AG09309 (cell line): ENCODE measurements around the gene PLLP.

ENCODE experiments used
- DNase-seq: peaks from one replicate; pipeline ENCODE4 v3.0.0-alpha.2; 2010; ENCODE audit warnings: low read depth
- H3K4me3 ChIP-seq: 2 replicates; pipeline ENCODE4 v1.5.1; 2011; ENCODE audit warnings: mild to moderate bottlenecking, low read depth, low read length, moderate library complexity; ENCODE audit not compliant: control insufficient read depth
- CTCF ChIP-seq: IDR thresholded peaks from 2 replicates; pipeline ENCODE4 v1.5.1; 2011; ENCODE audit warnings: mild to moderate bottlenecking, low read depth, low read length, inconsistent platforms; ENCODE audit not compliant: insufficient read depth, control insufficient read depth; ENCODE audit errors: missing control alignments

The PLLP gene

GRCh38 chr16:57263541-57264351 is 20.7 kb downstream of the PLLP start:
- no peak overlapping the region for H3K4me3 ChIP-seq
- TF ChIP-seq CTCF = no peak
- DNase-seq = no peak

DNA sequence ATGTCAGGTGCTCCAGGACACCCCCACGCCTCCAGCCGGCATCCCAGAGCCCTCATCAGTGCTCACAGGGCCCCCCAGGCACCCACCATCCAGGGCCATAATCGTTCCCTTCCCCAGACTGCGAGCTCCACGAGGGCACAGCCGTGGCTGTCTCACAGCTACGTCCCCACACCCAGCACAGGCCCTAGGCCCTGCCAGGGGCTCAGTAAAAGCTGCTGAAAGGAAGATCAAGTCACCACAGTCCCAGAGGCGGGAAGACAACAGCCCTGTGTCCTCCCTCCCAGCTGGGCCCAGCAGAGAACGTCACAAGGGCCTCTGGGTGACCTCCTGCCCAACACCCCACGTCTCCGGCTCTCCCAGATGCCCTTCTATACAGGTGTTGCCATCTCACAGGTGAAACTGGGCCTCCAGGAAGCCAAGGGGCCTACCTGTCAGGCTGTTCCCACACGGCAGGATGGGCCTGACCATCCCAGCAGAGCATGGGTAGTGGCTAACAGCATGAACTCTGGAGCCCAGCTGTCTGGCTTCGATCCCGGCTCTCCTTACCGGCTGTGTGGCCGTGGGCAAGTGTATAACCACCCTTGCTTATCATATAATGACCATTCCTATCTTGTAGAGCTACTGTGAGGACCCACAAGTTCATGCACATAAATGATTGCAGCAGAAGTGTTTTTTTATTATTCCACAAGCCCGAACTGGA is 21.5 kb downstream of the PLLP start:
- TF ChIP-seq CTCF = no peak
- DNase-seq = no peak
- H3K4me3 ChIP-seq = no peak overlapping the region

- no peak overlapping the region for H3K4me3 ChIP-seq
- TF ChIP-seq CTCF = no peak
- no peak for DNase-seq
Measured at GRCh38 chr16:57261806-57262205, 22.7 kb downstream of the PLLP start.

DNA sequence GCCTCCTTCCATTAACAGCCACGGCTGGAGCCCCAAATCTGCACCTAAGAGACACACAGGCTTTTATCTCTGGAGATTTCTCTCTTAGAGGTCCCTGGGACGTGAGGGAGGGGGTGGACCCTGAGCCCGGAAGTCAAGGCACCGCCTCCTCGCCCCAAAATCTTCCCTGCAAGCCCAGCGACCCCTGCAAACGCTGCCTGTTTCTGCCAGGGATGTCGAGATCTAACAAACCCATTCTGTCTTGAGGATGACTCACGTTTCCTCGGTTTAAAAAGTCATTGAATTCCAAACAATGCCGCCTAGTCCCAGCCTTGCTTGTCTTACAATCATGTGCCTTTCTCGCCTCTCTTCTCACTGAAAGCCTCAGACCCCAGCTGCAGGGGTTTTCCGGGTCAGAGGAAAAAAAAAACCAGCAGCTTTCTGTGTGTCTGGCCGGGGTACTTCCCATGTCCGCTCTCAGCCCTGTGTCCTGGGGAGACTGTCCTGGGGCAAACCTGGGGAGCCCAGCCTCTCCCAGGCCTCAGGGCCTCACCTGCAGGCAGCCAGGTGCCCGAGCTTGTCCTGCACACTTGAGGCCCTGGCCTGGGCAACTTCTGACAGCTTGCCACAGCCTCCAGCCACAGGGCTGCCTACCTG is 24.1 kb downstream of the PLLP start:
- no peak for DNase-seq
- H3K4me3 ChIP-seq = no peak overlapping the region
- no peak for TF ChIP-seq CTCF

GRCh38 chr16:57258910-57259475 is 25.5 kb downstream of the PLLP start:
- H3K4me3 ChIP-seq = no peak overlapping the region
- TF ChIP-seq CTCF = no peak

DNA sequence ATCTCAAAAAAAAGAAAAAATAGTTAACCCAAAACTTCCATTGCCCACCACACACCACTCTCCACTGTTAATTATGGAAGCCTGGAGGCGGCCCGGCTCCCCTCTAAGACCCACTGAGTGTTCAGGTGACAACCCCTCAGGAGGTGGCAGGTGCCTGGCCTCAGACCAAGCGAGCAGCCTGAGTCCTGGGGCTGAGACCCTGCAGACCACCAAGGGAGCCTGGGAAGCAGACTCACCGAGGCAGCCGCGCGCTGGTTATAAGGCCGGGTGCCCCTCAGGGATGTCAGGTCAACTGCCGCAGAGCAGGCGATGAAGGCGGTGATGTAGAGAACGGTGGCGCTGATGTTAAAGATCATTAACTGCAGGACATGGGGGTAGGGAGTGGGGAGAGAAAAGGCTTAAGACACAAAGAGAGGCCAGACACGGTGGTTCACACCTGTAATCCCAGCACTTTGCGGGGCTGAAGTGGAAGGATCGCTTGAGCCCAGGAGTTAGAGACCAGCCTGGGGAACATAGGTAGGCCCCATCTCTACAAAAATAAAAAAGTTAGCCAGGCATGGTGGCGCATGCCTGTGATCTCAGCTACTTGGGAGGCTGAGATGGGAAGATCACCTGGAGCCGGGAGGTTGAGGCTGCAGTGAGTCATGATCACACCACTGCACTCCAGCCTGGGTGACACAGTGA is 26.1 kb downstream of the PLLP start:
- no peak overlapping the region for H3K4me3 ChIP-seq
- no peak for DNase-seq
- no peak for TF ChIP-seq CTCF

More at GRCh38 chr16:57258910-57259475, 25.5 kb downstream of the PLLP start:
- DNase-seq = no peak
